Mucosa of descending colon (tissue), 3 donors: ENCODE results near the gene BUB1. TPM values are rescaled to one million over a fixed set of nuclear protein-coding genes. Genes with fewer than 3 reads are reported as not detected.

Source experiments
- ATAC-seq: fragments of 200-7000 bp; cut with Tn5 transposase; one replicate; pipeline ENCODE4 v1.9.1; 2020; ENCODE audit warnings: mild to moderate bottlenecking, moderate library complexity
- DNase-seq, 3 donors: peaks; one replicate each; pipeline ENCODE4 v3.0.0-alpha.2; 2020
- H3K36me3 ChIP-seq: fragments of 200-600 bp; one replicate; pipeline ENCODE4 v1.8.0; 2021; ENCODE audit warnings: low read depth, mild to moderate bottlenecking
- H3K4me1 ChIP-seq: fragments of 200-600 bp; one replicate; pipeline ENCODE4 v1.8.0; 2021; ENCODE audit warnings: low read depth, mild to moderate bottlenecking
- H3K4me3 ChIP-seq: fragments of 200-600 bp; one replicate; pipeline ENCODE4 v1.8.0; 2021; ENCODE audit warnings: mild to moderate bottlenecking
- H3K9me3 ChIP-seq: fragments of 200-600 bp; one replicate; pipeline ENCODE4 v1.8.0; 2021; ENCODE audit warnings: mild to moderate bottlenecking
- CTCF ChIP-seq: fragments of 200-600 bp; IDR thresholded peaks from one replicate; pipeline ENCODE4 v1.8.0; 2022; ENCODE audit warnings: antibody characterized with exemption, mild to moderate bottlenecking
- intact Hi-C, 2 donors: fragments of 100-400 bp; cut with DNase I in 1 of 2; cut with micrococcal nuclease in 1 of 2; formaldehyde crosslinking; loops; one replicate each; pipeline versions ENCODE4 v1.11.0 to v1.11.1; 2022; cut with DNase I, micrococcal nuclease
- total RNA-seq, 3 donors: library from RNA; stranded (reverse); fragmentation: NEBNext Ultra II Directional in 2 of 3; extraction: Animal tissue kit (Norgen Biotek cat#: 25700) in 2 of 3; gene quantifications; one replicate each; pipeline versions ENCODE4 v1.2.1 to v1.2.4, GENCODE V29; 2021 to 2023
- donor health status: DM: no; HTN: no; CAD: no; lungs with moderate emphysema.
- donor health status: DM: no; HTN: no; CAD: no.
- donor health status: DM: no; HTN: yes; CAD: no.

The BUB1 gene
- total RNA-seq, 3 donors from 2014 or later, result 2.3 to 18.6 (median 4.1) TPM

- ATAC-seq, result no peak
- H3K4me3 ChIP-seq, result no peak overlapping the region
- no peak for DNase-seq
- H3K36me3 ChIP-seq, result no peaks in the 10 kb centered on the region
- H3K4me1 ChIP-seq, result peaks cover 3% of the 10 kb centered on the region
- no peaks in the 10 kb centered on the region for H3K9me3 ChIP-seq
- intact Hi-C loops, result no loop called here
- TF ChIP-seq CTCF, result no peak
Measured at GRCh38 chr2:110670826-110671225, 7.0 kb downstream of the BUB1 start.

- DNase-seq (no peak), ATAC-seq (no peak)
- H3K36me3 ChIP-seq, result no peaks in the 10 kb centered on the region
- H3K4me1 ChIP-seq, result no peaks in the 10 kb centered on the region
- no peaks in the 10 kb centered on the region for H3K9me3 ChIP-seq
- H3K4me3 ChIP-seq, result no peak overlapping the region
- intact Hi-C loops, result no loop called here
- TF ChIP-seq CTCF, result no peak
Measured at GRCh38 chr2:110669079-110669478, 8.8 kb downstream of the BUB1 start.

- Histone ChIP-seq H3K9me3 (no peaks in the 10 kb centered on the region), H3K4me3 (no peak overlapping the region), H3K4me1 (no peaks in the 10 kb centered on the region), H3K36me3 (no peaks in the 10 kb centered on the region)
- TF ChIP-seq CTCF, result no peak
- intact Hi-C loops, result no loop called here
- DNase-seq (no peak), ATAC-seq (no peak)
Measured at GRCh38 chr2:110667071-110667470, 10.8 kb downstream of the BUB1 start.

- no peak for TF ChIP-seq CTCF
- Histone ChIP-seq H3K4me3 (no peak overlapping the region), H3K4me1 (no peaks in the 10 kb centered on the region), H3K36me3 (no peaks in the 10 kb centered on the region), H3K9me3 (no peaks in the 10 kb centered on the region)
- DNase-seq, result no peak
- no peak for ATAC-seq
- intact Hi-C loops, result no loop called here
Measured at GRCh38 chr2:110664135-110664534, 13.7 kb downstream of the BUB1 start.

- no peaks in the 10 kb centered on the region for H3K4me1 ChIP-seq
- no peak for ATAC-seq
- DNase-seq, result no peak
- H3K36me3 ChIP-seq, result no peaks in the 10 kb centered on the region
- H3K4me3 ChIP-seq, result no peak overlapping the region
- intact Hi-C loops, result no loop called here
- no peak for TF ChIP-seq CTCF
- no peaks in the 10 kb centered on the region for H3K9me3 ChIP-seq
Measured at GRCh38 chr2:110662560-110662959, 15.3 kb downstream of the BUB1 start.

GRCh38 chr2:110660558-110660957 lies 17.3 kb downstream of the BUB1 start:
- H3K4me3 ChIP-seq, result no peak overlapping the region
- intact Hi-C loops, result no loop called here
- TF ChIP-seq CTCF, result no peak
- H3K9me3 ChIP-seq, result no peaks in the 10 kb centered on the region
- DNase-seq (no peak), ATAC-seq (no peak)
- H3K36me3 ChIP-seq, result no peaks in the 10 kb centered on the region
- H3K4me1 ChIP-seq, result no peaks in the 10 kb centered on the region
